ENCODE data around the gene ARHGEF2. TPM values are rescaled to one million over a fixed set of nuclear protein-coding genes. Genes with fewer than 3 reads are reported as not detected.

ARHGEF2 gene
- total and polyA plus RNA-seq, 2 of the 13 experiments (the other 11 are each of a cell fraction or from before 2014, with no cell fraction given), result 16.1 to 32.1 TPM

- TF ChIP-seq ZNF232 (CRISPR knock-in tag; IDR thresholded peaks at IDR 0.05; ENCODE audit: borderline replicate concordance) (no peak), DMTF1 (CRISPR knock-in tag; IDR thresholded peaks at IDR 0.05) (no peak), AHDC1 (CRISPR knock-in tag; IDR thresholded peaks at IDR 0.05; ENCODE audit: borderline replicate concordance) (no peak), HOMEZ (CRISPR knock-in tag; IDR thresholded peaks at IDR 0.05; ENCODE audit: low read depth) (0 out of 2 replicates have a peak, but pooled peaks have one; percentile 21), ZSCAN5A (CRISPR knock-in tag; IDR thresholded peaks at IDR 0.05; ENCODE audit: borderline replicate concordance) (no peak), ARID3A (IDR thresholded peaks at IDR 0.05; ENCODE audit: low read depth, low read length) (no peak), HMGXB3 (CRISPR knock-in tag; IDR thresholded peaks at IDR 0.05; ENCODE audit: borderline replicate concordance) (peak; percentile 16; the same call in 1 of the 2 replicates), ZNF839 (CRISPR knock-in tag; IDR thresholded peaks at IDR 0.05; ENCODE audit: borderline replicate concordance) (no peak)
Measured at GRCh38 chr1:155911156-155912055, 66.9 kb downstream of the ARHGEF2 start, which contains the start of gene RIT1 (continued).

Data from HepG2 (cell line).